HG03460 (cell line): ENCODE measurements around the gene C10orf95.

Experiments used
- ATAC-seq: cut with Tn5 transposase; IDR thresholded peaks from one replicate; pipeline ENCODE4 v1.9.1; 2021; ENCODE audit not compliant: unreplicated experiment

Gene C10orf95

DNA sequence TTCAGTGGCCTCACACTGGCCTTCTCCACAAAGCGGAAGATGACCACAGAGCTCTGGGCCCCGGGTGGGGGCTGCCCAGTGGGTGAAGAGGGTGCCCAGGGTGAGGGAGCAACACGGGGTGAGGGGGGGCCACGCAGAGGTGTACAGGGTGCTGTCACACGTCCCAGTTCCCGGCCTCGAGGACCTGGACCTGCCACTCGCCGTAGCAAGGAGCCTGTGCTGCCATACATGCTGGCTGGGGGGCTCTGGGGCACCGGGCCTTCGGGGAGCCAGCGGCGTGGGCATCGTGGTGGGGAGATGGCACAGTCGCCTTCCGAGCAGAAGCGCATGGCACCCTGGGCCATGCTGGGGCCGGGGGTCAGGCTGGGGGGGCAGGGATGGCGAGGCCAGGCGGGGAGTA lies 34.6 kb downstream of the C10orf95 start:
- no peak for ATAC-seq

DNA sequence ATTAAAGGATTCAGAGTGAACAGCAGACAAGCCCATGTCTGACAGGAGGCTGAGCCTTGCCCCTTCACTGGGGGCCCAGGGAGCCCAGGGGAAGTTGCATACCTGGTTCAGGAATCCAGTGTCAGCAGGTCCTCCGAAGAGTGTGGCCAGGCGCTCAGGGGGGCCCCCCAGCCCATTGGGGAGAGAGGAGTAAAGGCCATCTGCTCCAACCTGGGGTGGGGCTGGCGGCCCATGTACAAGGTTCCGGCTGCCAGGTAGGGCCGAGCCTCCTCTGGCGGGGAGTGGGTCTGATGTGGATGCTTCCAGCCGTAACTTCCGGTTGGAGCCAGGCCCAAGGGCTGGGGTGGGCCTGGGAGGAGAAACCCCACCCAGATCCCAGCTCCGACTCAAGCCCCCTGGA lies 35.1 kb downstream of the C10orf95 start:
- no peak for ATAC-seq

DNA sequence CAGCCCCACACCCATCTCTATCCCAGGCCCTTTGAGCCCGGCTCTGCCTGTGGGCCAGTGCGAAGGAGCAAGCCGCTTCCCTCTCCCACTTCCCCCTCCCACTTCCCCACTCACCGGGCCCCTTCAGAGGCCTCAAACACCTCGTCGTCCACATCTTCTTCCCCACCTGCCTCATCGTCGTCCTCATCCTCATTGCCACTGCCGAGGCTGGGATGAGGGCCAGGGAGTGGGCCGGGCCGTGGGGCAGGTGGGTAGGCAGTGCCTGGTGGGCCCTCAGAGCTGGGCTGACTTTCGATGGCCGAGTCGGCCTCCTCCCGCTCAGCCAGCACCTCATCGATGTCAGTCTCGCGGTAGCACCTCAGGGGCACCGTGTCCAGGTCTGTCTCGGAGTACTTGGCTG lies 36.6 kb downstream of the C10orf95 start:
- ATAC-seq = no peak

DNA sequence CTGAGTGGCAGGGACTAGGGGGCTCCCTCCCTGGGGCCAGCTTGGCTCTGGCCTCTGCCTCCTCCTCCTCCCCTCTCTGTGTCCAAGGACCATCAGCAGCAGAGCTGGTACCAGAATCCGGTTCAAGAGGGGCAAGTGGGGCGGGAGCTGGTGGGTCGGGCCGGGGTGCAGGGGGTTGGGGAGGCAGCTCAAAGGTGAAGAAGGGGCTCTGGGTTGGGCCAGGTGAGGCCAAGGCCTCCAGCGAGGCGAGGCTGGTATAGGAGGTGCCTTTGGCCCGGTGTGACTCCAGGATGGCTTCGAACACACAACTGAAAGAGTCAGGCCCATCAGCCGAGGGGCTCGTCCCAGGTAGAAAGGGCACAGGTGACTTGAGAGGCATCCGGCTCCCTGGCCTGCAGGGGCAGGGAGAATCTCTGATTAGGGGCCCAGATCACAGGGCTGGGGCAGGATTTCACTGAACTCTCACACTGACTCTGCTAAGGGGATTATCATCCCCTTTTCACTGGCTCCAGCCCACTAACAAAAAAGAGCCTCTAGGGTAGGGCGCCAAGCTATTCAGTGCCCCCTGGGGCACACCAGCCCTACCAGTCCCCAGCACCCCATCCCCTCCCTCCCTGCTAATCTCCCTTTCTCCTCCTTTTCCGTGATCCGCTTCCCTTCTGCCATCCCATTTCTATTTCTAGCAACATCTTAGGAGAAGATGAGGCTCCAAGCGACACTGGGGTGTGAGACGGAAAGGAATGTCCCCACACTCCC lies 37.4 kb downstream of the C10orf95 start:
- no peak for ATAC-seq

DNA sequence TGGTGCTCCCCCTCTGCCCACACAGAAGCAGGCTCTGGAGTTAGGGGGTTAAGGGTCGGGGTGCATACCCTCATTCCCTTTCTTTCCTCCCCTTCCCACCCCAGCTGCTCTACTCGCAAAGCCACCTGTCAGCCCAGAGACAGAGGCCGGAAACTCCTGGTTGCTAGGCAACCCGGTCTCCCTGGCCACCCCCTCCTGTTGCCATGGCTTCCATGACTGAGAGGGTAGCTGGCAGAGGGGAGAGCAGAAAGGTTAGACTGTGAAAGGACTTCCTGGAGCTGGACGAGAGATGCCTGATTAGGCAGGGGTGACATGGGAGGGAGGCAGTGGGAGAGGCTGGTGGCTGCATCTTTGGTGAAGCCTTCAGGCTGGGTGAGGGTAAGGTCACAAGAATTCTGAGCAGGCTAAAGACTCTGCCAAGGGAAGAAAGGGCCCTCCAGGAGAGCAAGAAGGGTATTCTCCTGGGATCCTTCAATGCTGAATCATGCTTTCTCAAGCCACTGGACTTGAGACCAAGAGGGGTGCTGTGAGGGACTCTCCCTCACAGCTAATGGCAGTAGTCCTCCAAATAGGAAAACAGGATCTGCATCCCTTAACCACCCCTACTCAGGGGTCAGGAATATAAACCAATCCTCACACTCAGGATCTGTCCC lies 38.2 kb downstream of the C10orf95 start:
- no peak for ATAC-seq

DNA sequence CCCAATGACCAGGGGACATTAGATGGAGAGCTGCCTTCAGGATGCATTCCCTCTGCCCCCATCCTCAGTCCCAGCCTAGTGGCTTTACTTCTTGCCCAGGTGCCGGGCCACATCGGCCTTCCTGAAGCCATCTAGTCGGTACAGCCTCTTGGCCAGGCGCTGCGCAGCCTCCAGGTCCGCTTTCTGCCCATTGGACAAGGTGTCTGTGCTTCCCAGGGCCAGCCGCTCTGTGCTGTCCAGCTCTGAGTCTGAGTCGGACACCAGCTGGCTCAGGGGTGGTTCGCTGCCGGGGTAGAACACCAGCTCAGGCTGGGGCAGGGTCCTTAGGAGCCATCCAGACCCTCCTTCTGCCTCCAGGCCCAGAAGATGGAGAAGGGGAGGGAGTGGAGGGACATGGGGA lies 39.0 kb downstream of the C10orf95 start:
- no peak for ATAC-seq

DNA sequence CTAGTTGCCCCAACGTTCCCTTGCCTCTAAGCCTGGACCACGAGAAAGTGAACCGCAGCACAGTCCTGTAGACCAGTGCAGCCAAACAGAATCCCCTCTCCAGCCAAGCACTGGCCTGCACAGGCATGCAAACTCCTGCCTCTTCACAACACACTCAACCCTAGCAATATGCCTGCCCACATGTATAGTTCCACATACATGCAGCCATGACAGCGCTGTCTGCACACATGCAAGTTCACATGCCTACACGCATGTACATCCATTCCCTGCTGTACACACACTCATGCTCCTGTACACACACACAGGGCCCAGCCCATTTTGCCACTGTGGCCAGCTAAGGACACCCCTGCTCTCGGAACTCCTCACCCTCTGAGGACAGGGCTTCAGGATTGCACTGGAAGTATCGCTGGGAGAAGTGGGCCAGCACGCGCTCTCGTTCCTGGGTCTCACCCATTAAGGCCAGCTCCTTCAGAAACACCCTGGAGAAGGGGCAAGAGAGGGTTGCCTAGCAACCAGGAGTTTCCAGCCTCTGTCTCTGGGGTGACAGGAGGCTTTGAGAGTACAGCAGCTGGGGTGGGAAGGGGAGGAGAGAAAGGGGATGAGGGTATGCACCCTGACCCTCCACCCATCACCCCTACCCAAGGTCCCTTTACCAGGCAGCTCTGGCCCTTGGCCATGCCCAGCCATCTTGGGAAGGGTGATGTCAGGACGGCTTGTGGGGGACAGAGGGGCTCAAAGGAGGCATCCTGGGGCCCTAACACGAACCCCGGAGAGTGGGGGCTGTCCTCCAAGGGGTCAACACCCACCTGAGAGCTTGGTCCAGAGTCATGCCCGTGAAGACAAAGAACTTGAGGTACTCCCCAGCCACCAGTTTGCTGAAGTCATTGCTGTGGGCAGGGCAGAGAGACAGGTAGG lies 39.7 kb downstream of the C10orf95 start:
- no peak for ATAC-seq

DNA sequence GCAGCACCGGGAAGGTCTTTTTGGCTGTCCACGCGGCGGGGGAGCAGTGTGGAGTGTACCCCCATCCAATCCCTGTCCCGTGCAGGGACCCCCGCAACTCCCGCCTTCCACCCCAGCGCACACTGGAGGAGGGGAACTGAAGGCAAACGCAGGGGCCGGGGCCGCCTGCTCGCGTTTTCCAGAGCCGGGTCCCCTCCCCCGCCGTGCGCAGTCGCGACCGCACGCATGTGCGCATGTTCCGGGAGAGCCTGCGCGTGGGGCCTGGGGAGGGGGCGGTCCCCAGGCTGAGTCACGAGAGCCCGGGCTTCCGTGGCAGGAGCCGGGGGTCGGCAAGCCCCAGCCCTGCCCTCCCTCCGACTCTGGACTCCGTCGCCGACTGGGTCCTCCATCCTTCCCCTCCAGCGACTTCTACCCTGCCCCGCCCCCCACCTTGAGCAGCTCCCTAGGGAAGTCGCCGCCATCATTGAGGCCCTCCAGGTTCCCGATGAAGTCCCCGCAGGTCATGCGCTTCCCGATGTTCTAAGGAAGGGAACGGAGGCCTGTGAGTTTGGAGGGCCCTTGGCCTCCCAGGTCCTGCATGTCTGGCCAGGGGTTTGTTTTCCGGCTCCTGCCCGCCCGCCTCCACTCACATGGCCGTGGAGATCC lies 40.8 kb downstream of the C10orf95 start:
- no peak for ATAC-seq

DNA sequence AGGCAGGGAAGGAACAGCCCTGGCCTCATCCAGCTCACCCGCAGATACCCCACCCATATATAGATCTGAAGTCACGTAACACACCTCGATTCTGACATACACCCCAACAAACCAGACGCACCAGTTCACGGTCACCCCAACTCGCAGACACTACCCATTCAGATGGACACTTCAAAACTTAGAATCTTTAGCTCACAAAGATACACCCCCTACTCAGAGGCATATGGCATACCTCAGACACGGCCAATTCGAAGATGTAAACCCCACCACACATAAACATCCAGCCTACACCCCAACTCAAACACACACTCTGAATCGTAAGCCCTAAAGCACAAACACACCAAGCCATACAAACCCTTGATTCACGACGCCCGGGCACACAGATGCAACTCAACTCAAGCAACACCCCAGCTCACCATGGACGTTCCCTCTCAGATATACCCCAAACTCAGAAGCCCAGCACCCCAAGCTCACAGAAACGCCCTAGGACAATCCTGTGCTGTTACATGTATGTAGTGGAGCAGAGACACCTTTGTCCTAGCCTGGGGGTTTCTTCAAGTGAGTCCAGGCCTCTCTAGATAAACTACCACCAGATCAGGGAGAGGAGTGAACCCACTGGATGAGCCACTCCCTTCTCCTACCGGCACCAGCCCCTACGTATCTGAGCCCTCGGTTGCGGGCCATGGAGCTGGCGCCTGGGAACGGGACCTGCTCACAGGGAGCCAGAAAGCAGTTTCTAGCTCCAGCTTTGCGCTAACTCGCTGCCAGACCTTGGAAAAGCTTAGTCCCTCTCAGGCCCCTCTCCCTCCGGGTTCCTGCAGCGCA lies 41.5 kb downstream of the C10orf95 start:
- no peak for ATAC-seq

DNA sequence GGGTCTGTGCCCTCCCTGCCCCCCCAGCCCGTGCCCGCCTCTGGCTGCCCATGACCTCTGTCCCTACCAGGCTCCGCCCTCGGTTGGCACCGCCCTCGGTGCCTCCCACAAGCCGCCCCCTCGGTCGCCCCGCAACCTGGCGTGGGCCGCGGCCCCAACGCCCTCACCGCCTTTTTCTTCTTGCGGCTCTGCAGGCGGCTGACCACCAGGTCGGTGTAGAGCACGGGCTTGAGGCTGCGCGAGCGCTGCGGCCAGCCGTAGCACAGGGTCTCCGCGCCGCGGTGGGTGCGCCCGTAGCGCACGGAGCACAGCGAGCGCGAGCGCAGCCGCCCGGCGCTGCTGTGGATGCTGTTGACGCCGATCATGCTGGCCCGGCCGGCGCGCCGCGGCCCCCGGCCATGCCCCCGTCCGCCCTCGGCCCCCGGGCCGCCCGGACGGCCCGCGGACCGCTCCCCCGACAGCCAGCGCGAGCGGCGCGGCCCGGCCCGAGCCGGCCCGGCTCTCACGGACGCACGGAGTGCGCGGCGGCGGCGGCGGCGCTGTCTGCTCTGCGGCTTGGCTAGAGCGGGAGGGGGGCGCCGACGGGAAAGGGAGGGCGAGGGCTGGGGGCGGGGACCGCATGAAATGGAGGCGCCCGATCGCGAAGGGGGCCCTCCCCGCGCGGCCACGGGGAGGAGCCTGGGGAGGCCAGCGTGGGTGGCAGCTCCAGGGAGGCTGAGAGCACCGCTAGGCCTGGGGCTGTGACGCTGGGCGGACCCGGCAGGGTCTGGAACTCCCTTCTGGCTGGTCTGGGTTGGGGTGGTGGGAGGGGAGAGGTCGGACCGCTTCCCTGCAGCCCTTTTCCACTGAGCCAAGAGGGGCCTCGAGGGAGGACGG lies 42.4 kb downstream of the C10orf95 start:
- no peak for ATAC-seq

DNA sequence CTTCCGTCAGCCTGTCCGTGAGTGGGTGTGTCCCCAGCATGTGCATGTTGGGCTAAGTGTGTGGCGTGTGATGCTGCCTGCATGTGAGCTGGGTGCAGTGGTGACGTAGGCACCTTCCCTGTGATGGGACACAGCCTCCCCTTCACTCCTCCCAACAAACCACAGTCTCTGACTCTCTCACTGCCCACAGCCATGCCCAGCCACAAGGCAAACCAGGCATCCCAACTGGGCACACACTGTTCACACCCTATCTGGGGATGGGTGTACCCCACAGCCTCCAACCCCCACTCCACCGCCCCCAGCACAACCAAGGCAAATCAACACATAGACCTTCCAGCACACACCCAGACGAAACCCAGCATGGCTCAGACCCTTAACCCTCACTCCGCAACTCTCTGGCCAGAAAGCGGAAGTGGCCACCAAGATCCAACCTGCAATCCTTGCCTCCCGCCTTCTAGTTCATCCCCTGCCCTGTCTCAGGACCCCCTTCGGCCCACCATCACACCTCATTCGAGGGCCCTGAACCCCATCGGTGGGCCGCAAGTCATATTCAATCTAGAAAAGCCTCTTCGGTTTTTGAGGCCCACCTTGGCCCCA lies 43.1 kb downstream of the C10orf95 start:
- no peak for ATAC-seq

DNA sequence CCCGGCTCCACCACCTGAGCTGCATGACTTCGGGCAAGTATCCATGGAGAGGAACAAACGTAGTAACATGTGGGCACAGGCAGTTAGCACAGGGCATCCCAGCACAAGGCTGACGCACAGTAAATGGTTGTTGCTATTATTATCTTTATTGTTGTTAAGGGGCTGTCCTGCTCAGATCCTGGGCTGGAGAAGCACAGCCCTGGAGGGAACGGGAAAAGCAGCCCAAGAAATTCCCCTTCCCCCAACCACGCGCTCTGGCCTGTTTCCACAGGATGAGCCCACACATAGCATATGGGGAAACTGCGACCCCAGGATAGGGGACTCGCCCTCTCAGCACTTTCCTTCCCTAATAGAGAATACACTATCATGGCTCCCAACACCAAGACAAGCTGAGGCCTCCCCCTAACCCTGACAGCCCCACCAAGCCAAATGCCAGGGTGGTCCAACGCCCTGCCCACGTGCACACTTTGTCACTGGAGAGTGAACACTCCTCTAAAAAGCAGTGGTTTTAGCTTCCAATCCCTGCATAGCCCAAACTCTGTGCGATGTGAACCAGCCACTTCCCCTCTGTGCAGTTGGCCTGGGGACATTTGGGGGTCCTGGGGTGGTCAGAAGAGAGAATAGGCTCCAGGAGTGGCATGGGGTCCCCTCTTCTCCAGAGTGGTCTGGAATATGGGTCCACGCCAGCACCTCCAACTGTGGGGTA lies 43.8 kb downstream of the C10orf95 start:
- no peak for ATAC-seq

DNA sequence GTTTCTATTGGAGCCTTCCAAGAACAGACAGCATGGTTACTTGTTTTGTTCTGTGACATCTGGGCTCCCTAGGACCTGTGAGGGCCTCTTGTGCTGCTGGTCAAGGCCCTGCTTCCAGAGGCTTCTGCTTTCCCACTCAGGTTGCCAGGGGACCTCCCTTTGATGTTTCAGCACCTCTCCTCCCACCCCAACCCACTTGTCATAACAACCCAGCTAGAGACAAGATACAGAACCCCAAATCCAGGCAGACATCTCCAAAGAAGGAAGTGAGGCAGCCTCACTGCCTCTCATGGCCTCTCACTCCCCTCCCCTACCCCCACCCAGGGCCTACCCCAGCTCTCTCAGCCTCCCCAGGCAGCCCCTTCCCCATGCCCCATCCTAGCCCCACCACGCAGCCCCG lies 44.5 kb downstream of the C10orf95 start:
- no peak for ATAC-seq

DNA sequence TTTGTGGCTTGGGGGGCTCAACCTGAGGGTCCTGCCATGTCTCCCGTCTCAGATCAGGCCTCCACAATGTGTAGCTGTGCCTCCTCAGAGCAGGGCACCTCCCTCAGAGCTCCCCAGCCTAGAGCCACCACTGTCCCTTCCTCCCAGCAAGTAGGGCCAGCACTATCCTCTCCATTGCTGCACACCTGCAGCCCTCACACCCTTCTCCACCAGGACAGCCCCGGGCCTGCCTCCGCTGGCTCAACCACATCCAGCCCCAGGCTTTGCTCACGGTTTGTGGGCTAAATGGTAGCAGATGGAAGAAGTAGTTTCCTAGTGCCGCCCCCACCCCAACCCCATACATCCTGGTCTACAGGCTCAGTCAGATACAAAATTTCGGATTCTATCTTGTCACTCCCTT lies 45.7 kb downstream of the C10orf95 start:
- no peak for ATAC-seq

DNA sequence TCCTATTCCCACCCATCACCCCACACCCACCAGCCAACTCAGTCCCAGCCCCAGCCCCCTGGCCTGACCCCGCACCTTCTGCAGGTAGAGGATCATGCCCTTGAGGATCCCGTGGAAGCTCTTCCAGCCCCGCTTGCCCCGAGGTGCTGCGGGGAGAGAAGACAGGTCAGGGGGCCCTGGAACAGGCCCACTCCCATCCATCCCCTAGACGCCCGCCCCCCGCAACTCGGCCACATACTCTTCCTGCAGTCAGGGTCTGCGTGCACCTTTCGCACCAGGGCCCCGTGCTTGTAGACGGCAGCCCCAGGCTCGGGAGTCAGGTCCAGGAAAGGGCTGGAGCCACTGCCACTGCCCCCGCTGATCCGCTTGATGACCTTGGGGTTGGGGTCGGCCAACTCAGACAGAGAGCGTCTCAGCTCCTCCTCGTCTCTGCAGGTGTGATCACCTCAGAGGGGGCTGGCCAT lies 46.2 kb downstream of the C10orf95 start:
- ATAC-seq = no peak

DNA sequence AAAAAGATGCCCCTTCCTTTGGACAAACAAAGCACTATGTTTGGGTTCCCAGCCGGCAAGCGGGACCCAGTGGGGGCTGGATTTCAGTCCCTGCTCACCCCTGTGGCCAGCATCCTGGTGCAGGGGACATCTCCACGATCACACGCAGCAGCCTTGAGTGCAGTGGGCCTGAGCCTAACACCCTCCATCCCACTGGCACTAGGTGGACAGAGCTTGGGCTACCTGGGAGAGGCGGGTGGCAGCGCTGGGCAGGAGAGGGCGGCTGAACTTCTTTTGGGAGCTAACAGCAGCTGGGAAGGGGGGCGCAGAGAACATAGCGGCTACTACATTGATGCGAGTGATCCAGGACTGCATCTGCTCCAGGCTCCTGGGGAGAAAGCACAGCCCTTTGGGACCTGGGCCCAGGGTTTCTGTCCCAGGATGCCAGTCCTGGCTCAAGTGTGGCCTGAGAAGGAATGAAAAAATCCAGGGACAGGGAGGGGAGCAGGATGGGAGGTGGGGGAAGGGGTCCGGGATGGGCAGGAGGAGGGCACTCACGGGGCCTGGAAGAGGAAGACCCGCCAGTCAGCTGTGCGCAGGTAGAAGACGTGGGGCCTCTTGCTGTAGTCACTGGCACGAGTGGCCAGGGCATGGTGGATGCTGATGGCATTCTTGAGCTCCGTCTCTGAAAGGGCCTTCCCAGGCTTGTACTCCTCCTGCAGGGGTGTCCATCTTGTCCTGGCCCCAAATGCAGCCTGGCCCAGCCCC lies 46.8 kb downstream of the C10orf95 start:
- no peak for ATAC-seq

DNA sequence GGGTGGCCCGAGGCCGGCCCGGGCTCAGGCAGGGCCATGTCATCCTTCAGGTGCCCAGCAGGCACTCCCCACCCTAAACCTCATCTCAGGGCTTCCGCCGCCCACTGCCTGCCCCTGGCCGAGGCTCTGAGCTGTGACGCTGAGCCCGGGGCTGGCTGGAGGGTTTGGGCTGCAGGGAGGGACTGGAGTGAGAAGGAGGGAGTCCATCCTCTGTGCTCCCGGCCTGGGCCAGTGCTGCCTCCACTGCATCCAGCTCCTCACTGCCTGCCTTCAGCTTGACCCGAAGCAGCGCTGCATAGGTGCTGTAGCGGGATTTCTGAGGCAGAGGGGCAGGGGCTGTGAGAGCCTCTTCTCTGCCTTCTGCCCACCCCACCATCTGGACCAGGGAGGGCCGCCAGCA lies 48.2 kb downstream of the C10orf95 start:
- no peak for ATAC-seq

DNA sequence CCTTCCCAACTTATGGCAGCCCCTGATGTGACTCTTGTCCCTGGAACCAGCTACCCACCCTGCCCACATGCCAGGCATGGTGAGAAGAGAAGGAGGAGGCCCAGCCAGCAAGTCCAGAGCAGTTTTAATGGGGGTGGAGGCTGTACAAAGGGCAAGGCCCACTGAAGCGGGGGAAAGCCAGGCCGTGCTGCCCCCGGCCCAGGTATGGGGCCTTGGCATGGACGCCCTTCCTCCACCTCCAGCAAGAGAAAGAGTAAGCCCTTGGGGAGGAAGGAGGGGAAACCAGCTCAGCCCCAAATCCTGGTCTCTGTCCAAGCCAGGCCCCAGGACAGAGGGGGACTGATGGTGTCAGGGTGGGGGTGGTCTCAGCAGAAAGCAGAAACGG lies 48.8 kb downstream of the C10orf95 start:
- ATAC-seq = no peak
